22Rv1 (cell line): ENCODE results near the gene TMEM40.

Experiments used
- CTCF ChIP-seq: fragments of 450-650 bp; IDR thresholded peaks from 2 replicates; pipeline ENCODE4 v1.5.1; 2017; ENCODE audit warnings: mild to moderate bottlenecking
- ZFX ChIP-seq: fragments of 450-650 bp; IDR thresholded peaks from 2 replicates; pipeline ENCODE4 v1.6.1; 2017; ENCODE audit warnings: antibody characterized with exemption, borderline replicate concordance

GRCh38 chr3:12730506-12731242 lies 28.4 kb downstream of the TMEM40 start:
- TF ChIP-seq CTCF (no peak), ZFX (no peak)
